WTC11 (cell line): ENCODE data around the gene MTHFD2. TPM values are rescaled to one million over a fixed set of nuclear protein-coding genes. Genes with fewer than 3 reads are reported as not detected.

Experiments
- ATAC-seq: fragments of 200-7000 bp; cut with Tn5 transposase; 2 replicates; pipeline ENCODE4 v1.10.0; 2021; ENCODE audit warnings: mild to moderate bottlenecking, moderate library complexity
- CTCF ChIA-PET: fragments of 300-600 bp; sonication (Branson Sonifier 250); formaldehyde crosslinking; loops from one replicate; lab custom pipeline; 2021; ENCODE audit warnings: antibody characterized with exemption; lab: Charles Lee
- POLR2A ChIA-PET: fragments of 350-600 bp; sonication (Branson Sonifier 250); formaldehyde crosslinking; loops from one replicate; lab custom pipeline; 2021; ENCODE audit warnings: antibody characterized with exemption; lab: Charles Lee
- DNase-seq: peaks from one replicate; pipeline ENCODE4 v3.0.0; 2021; ENCODE audit warnings: low spot score
- H3K27ac Mint-ChIP-seq: 2 replicates; pipeline ENCODE4 v1.8.0; 2021; ENCODE audit warnings: mixed read lengths
- H3K27me3 Mint-ChIP-seq: 2 replicates; pipeline ENCODE4 v1.8.0; 2021; ENCODE audit warnings: low read depth, mild to moderate bottlenecking, moderate library complexity, mixed read lengths
- H3K36me3 Mint-ChIP-seq: 2 replicates; pipeline ENCODE4 v1.8.0; 2021; ENCODE audit warnings: mixed read lengths
- H3K4me1 Mint-ChIP-seq: 2 replicates; pipeline ENCODE4 v1.8.0; 2022; ENCODE audit warnings: mixed read lengths
- H3K4me3 Mint-ChIP-seq: 2 replicates; pipeline ENCODE4 v1.8.0; 2021; ENCODE audit warnings: mild to moderate bottlenecking, moderate library complexity, mixed read lengths
- H3K9me3 Mint-ChIP-seq: 2 replicates; pipeline ENCODE4 v1.8.0; 2021; ENCODE audit warnings: mixed read lengths
- CREM ChIP-seq: sonication (generic); formaldehyde crosslinking; IDR thresholded peaks from 2 replicates; pipeline ENCODE4 v1.8.1; 2022; ENCODE audit warnings: mild to moderate bottlenecking, missing genetic modification reagents, moderate library complexity
- ELF4 ChIP-seq: sonication (generic); formaldehyde crosslinking; IDR thresholded peaks from 2 replicates; pipeline ENCODE4 v1.8.1; 2022; ENCODE audit warnings: low read depth, mild to moderate bottlenecking, moderate library complexity, missing genetic modification reagents
- GRHL2 ChIP-seq: fragments of 250-450 bp; sonication (Bioruptor Pico); IDR thresholded peaks from 2 replicates; pipeline ENCODE4 v1.8.0; 2022; ENCODE audit warnings: mild to moderate bottlenecking, moderate library complexity; ENCODE audit not compliant: insufficient replicate concordance, severe bottlenecking
- NFATC4 ChIP-seq: fragments of 250-450 bp; sonication (Bioruptor Pico); IDR thresholded peaks from 2 replicates; pipeline ENCODE4 v1.9.0; 2021; ENCODE audit warnings: mild to moderate bottlenecking
- SOX15 ChIP-seq: fragments of 250-450 bp; sonication (Bioruptor Pico); IDR thresholded peaks from 2 replicates; pipeline ENCODE4 v1.9.0; 2021; ENCODE audit warnings: mild to moderate bottlenecking
- SP1 ChIP-seq: sonication (generic); formaldehyde crosslinking; conservative IDR thresholded peaks from 2 replicates; pipeline ENCODE4 v1.8.1; 2022; ENCODE audit warnings: missing genetic modification reagents
- ZNF263 ChIP-seq: sonication (generic); formaldehyde crosslinking; IDR thresholded peaks from 2 replicates; pipeline ENCODE4 v1.8.1; 2022; ENCODE audit warnings: low read depth, mild to moderate bottlenecking, moderate library complexity, missing genetic modification reagents
- ZNF317 ChIP-seq: sonication (generic); formaldehyde crosslinking; IDR thresholded peaks from 2 replicates; pipeline ENCODE4 v1.8.1; 2023; ENCODE audit warnings: low read depth, mild to moderate bottlenecking, moderate library complexity, missing genetic modification reagents, borderline replicate concordance
- total RNA-seq: library from RNA; stranded (reverse); gene quantifications from 3 replicates; pipeline ENCODE4 v1.2.3, GENCODE V29; 2021
- TF ChIP-seq, protein P1 (sequence below): sonication (generic); formaldehyde crosslinking; IDR thresholded peaks from 2 replicates; pipeline ENCODE4 v1.8.0; 2022; ENCODE audit warnings: mild to moderate bottlenecking, missing genetic modification reagents
- TF ChIP-seq, protein P2 (sequence below): sonication (generic); formaldehyde crosslinking; IDR thresholded peaks from 2 replicates; pipeline ENCODE4 v1.8.1; 2022; ENCODE audit warnings: mild to moderate bottlenecking, missing genetic modification reagents, moderate library complexity, borderline replicate concordance
- TF ChIP-seq, protein P3 (sequence below): sonication (generic); formaldehyde crosslinking; IDR thresholded peaks from 2 replicates; pipeline ENCODE4 v1.8.0; 2022; ENCODE audit warnings: mild to moderate bottlenecking, missing genetic modification reagents
- TF ChIP-seq, protein P4 (sequence below): sonication (generic); formaldehyde crosslinking; IDR thresholded peaks from 2 replicates; pipeline ENCODE4 v1.8.0; 2022; ENCODE audit warnings: missing genetic modification reagents
- TF ChIP-seq, protein P5 (sequence below): fragments of 250-450 bp; sonication (Bioruptor Pico); IDR thresholded peaks from 2 replicates; pipeline ENCODE4 v1.9.0; 2021; ENCODE audit warnings: moderate library complexity, mild to moderate bottlenecking, inconsistent platforms, borderline replicate concordance
- TF ChIP-seq, protein P6 (sequence below): fragments of 250-450 bp; sonication (Bioruptor Pico); IDR thresholded peaks from 2 replicates; pipeline ENCODE4 v1.9.0; 2021; ENCODE audit warnings: mild to moderate bottlenecking, borderline replicate concordance

The MTHFD2 gene
- total RNA-seq, 1 experiment from 2014 or later = 251 TPM

DNA sequence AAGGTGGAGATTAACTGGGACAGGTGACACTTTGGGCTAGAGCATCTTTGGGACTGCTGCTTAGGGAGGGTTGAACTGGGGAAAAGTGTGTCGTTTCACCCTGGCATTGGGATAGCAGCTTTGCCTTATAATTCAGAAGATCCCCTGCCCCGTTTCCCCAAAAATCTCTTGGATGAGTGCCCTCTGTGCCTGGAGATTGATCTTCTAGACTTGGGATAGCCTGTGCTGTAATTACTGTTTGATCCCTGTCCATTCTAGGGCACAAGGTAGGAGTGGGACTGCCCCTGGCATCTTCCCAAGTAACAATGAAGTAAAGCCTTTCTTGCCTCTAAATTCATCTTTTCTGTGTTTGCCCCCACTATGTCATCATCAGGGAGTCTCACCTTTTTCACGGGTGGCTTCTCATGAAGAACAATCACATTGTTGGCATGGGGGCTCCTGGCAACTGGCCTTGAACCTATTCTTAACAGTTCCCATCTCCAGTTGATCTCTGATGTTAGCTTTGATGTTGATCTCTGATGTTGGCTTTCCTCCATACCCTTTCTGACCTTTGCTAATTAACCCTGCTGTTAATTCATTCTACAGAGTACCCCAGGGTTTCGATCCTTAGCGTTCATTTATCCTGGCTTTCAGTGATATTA lies 21.6 kb downstream of the MTHFD2 start:
- Mint-ChIP-seq H3K27me3 (no peaks in the 10 kb centered on the region), H3K9me3 (no peaks in the 10 kb centered on the region), H3K4me1 (0 out of 2 replicates have a peak, but pooled peaks cover 3% of the 10 kb centered on the region), H3K36me3 (peaks cover 43% of the 10 kb centered on the region), H3K4me3 (no peak overlapping the region), H3K27ac (0 out of 2 replicates have a peak overlapping the region, but pooled peaks have one; percentile 32)
- no peak for ATAC-seq
- DNase-seq = no peak
- TF ChIP-seq ELF4 (CRISPR knock-in tag) (no peak), NFATC4 (no peak), GRHL2 (CRISPR knock-in tag) (no peak), ZNF317 (CRISPR knock-in tag) (no peak), CREM (CRISPR knock-in tag) (no peak)
- TF ChIP-seq, protein P1, sequence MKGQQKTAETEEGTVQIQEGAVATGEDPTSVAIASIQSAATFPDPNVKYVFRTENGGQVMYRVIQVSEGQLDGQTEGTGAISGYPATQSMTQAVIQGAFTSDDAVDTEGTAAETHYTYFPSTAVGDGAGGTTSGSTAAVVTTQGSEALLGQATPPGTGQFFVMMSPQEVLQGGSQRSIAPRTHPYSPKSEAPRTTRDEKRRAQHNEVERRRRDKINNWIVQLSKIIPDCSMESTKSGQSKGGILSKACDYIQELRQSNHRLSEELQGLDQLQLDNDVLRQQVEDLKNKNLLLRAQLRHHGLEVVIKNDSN = no peak
- TF ChIP-seq, protein P2, sequence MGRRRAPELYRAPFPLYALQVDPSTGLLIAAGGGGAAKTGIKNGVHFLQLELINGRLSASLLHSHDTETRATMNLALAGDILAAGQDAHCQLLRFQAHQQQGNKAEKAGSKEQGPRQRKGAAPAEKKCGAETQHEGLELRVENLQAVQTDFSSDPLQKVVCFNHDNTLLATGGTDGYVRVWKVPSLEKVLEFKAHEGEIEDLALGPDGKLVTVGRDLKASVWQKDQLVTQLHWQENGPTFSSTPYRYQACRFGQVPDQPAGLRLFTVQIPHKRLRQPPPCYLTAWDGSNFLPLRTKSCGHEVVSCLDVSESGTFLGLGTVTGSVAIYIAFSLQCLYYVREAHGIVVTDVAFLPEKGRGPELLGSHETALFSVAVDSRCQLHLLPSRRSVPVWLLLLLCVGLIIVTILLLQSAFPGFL (CRISPR knock-in tag) = no peak
- POLR2A ChIA-PET = no interaction called here
- CTCF ChIA-PET = no interaction called here

DNA sequence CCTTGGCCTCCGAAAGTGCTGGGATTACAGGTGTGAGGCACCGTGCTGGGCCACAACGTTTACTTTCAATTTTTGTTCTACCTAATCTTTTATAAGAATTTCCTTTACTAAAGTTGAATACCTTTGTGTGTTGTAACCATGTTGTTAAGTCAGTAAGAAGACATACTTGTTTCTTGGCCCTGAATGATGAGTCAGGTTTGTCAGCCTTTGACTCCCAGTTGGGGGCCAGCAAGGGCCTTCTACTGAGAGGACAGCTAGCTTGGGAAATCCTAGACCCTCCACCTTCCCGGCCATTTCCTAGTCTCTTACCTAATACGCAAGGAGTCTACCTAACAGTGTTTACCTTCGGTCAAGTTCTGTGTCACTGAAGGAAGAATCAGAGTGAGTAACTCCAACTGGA lies 22.7 kb downstream of the MTHFD2 start:
- no peak for DNase-seq
- no peaks in the 10 kb centered on the region for H3K27me3 Mint-ChIP-seq
- ChIA-PET CTCF (no interaction called here), POLR2A (no interaction called here)
- no peaks in the 10 kb centered on the region for H3K9me3 Mint-ChIP-seq
- no peak for ATAC-seq
- TF ChIP-seq, protein P3, sequence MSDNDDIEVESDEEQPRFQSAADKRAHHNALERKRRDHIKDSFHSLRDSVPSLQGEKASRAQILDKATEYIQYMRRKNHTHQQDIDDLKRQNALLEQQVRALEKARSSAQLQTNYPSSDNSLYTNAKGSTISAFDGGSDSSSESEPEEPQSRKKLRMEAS (CRISPR knock-in tag) = no peak
- TF ChIP-seq, protein P4, sequence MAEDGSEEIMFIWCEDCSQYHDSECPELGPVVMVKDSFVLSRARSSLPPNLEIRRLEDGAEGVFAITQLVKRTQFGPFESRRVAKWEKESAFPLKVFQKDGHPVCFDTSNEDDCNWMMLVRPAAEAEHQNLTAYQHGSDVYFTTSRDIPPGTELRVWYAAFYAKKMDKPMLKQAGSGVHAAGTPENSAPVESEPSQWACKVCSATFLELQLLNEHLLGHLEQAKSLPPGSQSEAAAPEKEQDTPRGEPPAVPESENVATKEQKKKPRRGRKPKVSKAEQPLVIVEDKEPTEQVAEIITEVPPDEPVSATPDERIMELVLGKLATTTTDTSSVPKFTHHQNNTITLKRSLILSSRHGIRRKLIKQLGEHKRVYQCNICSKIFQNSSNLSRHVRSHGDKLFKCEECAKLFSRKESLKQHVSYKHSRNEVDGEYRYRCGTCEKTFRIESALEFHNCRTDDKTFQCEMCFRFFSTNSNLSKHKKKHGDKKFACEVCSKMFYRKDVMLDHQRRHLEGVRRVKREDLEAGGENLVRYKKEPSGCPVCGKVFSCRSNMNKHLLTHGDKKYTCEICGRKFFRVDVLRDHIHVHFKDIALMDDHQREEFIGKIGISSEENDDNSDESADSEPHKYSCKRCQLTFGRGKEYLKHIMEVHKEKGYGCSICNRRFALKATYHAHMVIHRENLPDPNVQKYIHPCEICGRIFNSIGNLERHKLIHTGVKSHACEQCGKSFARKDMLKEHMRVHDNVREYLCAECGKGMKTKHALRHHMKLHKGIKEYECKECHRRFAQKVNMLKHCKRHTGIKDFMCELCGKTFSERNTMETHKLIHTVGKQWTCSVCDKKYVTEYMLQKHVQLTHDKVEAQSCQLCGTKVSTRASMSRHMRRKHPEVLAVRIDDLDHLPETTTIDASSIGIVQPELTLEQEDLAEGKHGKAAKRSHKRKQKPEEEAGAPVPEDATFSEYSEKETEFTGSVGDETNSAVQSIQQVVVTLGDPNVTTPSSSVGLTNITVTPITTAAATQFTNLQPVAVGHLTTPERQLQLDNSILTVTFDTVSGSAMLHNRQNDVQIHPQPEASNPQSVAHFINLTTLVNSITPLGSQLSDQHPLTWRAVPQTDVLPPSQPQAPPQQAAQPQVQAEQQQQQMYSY (CRISPR knock-in tag) = no peak
- TF ChIP-seq SOX15 (no peak), ELF4 (CRISPR knock-in tag) (no peak), ZNF263 (CRISPR knock-in tag) (no peak), SP1 (CRISPR knock-in tag) (no peak)
- TF ChIP-seq, protein P5, sequence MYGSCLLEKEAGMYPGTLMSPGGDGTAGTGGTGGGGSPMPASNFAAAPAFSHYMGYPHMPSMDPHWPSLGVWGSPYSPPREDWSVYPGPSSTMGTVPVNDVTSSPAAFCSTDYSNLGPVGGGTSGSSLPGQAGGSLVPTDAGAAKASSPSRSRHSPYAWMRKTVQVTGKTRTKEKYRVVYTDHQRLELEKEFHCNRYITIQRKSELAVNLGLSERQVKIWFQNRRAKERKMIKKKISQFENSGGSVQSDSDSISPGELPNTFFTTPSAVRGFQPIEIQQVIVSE (CRISPR knock-in tag) = no peak
- TF ChIP-seq, protein P6, sequence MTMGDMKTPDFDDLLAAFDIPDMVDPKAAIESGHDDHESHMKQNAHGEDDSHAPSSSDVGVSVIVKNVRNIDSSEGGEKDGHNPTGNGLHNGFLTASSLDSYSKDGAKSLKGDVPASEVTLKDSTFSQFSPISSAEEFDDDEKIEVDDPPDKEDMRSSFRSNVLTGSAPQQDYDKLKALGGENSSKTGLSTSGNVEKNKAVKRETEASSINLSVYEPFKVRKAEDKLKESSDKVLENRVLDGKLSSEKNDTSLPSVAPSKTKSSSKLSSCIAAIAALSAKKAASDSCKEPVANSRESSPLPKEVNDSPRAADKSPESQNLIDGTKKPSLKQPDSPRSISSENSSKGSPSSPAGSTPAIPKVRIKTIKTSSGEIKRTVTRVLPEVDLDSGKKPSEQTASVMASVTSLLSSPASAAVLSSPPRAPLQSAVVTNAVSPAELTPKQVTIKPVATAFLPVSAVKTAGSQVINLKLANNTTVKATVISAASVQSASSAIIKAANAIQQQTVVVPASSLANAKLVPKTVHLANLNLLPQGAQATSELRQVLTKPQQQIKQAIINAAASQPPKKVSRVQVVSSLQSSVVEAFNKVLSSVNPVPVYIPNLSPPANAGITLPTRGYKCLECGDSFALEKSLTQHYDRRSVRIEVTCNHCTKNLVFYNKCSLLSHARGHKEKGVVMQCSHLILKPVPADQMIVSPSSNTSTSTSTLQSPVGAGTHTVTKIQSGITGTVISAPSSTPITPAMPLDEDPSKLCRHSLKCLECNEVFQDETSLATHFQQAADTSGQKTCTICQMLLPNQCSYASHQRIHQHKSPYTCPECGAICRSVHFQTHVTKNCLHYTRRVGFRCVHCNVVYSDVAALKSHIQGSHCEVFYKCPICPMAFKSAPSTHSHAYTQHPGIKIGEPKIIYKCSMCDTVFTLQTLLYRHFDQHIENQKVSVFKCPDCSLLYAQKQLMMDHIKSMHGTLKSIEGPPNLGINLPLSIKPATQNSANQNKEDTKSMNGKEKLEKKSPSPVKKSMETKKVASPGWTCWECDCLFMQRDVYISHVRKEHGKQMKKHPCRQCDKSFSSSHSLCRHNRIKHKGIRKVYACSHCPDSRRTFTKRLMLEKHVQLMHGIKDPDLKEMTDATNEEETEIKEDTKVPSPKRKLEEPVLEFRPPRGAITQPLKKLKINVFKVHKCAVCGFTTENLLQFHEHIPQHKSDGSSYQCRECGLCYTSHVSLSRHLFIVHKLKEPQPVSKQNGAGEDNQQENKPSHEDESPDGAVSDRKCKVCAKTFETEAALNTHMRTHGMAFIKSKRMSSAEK = no peak
- no peak overlapping the region for H3K4me3 Mint-ChIP-seq
- peaks cover 32% of the 10 kb centered on the region for H3K36me3 Mint-ChIP-seq
- H3K27ac Mint-ChIP-seq = no peak overlapping the region
- H3K4me1 Mint-ChIP-seq = peaks cover 3% of the 10 kb centered on the region; the same call in 1 of the 2 replicates
